HG02610 (cell line): ENCODE measurements around the gene RERE.
"Not testable (repeated sequence)": the region's sequence is repeated elsewhere in the genome, so short reads cannot be mapped to it uniquely, and the experiment has no call there.

Source experiments
- ATAC-seq: cut with Tn5 transposase; IDR thresholded peaks from one replicate; pipeline ENCODE4 v1.9.1; 2021; ENCODE audit warnings: mild to moderate bottlenecking, moderate library complexity; ENCODE audit not compliant: unreplicated experiment

Gene RERE

GRCh38 chr1:8754247-8754650 lies 63.2 kb downstream of the RERE start:
- ATAC-seq: no peak

- no peak for ATAC-seq
These were observed 63.7 kb downstream of the RERE start for GRCh38 chr1:8753736-8754135.

- ATAC-seq: no peak
These were observed 64.3 kb downstream of the RERE start for GRCh38 chr1:8752921-8753713.

GRCh38 chr1:8752411-8752810 lies 65.0 kb downstream of the RERE start:
- ATAC-seq: no peak

- no peak for ATAC-seq
These were observed 65.5 kb downstream of the RERE start for GRCh38 chr1:8751984-8752383.

- ATAC-seq: no peak
These were observed 69.3 kb downstream of the RERE start for GRCh38 chr1:8747879-8748825.

GRCh38 chr1:8746554-8746953 lies 70.9 kb downstream of the RERE start:
- ATAC-seq: no peak

- no peak for ATAC-seq
These were observed 71.6 kb downstream of the RERE start for GRCh38 chr1:8745749-8746390.

GRCh38 chr1:8745346-8745745 lies 72.1 kb downstream of the RERE start:
- ATAC-seq: no peak

GRCh38 chr1:8742022-8742924 lies 75.2 kb downstream of the RERE start:
- ATAC-seq: no peak

GRCh38 chr1:8740034-8740449 lies 77.4 kb downstream of the RERE start:
- no peak for ATAC-seq

GRCh38 chr1:8739377-8739776 lies 78.1 kb downstream of the RERE start:
- no peak for ATAC-seq

GRCh38 chr1:8736927-8737326 lies 80.5 kb downstream of the RERE start:
- no peak for ATAC-seq

GRCh38 chr1:8733484-8733883 lies 84.0 kb downstream of the RERE start:
- no peak for ATAC-seq

- ATAC-seq: no peak
These were observed 86.3 kb downstream of the RERE start for GRCh38 chr1:8731162-8731561.

GRCh38 chr1:8728464-8728863 lies 89.0 kb downstream of the RERE start:
- no peak for ATAC-seq

- no peak for ATAC-seq
These were observed 89.6 kb downstream of the RERE start for GRCh38 chr1:8727809-8728213.

GRCh38 chr1:8727316-8727715 lies 90.1 kb downstream of the RERE start:
- ATAC-seq: not testable (repeated sequence)

- ATAC-seq: not testable (repeated sequence)
These were observed 90.6 kb downstream of the RERE start for GRCh38 chr1:8726801-8727186.

GRCh38 chr1:8723010-8723409 lies 94.4 kb downstream of the RERE start:
- ATAC-seq: no peak
